GM12878 (cell line): ENCODE measurements around the gene ERCC1. TPM values are rescaled to one million over a fixed set of nuclear protein-coding genes. Genes with fewer than 3 reads are reported as not detected.

Experiments
- BRCA1 ChIP-seq: IDR thresholded peaks from 2 replicates; pipeline ENCODE4 v1.6.1; 2011; ENCODE audit warnings: low read depth, low read length, improper control_type of control experiment
- CBFB ChIP-seq: IDR thresholded peaks from 2 replicates; pipeline ENCODE4 v1.6.1; 2016; ENCODE audit warnings: antibody characterized with exemption, low read depth
- EED ChIP-seq: sonication (generic); IDR thresholded peaks from 2 replicates; pipeline ENCODE4 v1.6.1; 2016; ENCODE audit warnings: antibody characterized with exemption, low read depth
- ETV6 ChIP-seq, 2 experiments: fragments of 450-650 bp in 1 of 2; IDR thresholded peaks in 1 of 2; conservative IDR thresholded peaks in 1 of 2; 2 replicates each; pipeline ENCODE4 v1.6.1; 2014; ENCODE audit warnings: antibody characterized with exemption in 1 of 2, borderline replicate concordance in 1 of 2, low read depth in 1 of 2, mild to moderate bottlenecking in 1 of 2, moderate library complexity in 1 of 2
- MXI1 ChIP-seq: fragments of 150-350 bp; IDR thresholded peaks from 2 replicates; pipeline ENCODE4 v1.6.1; 2011; ENCODE audit warnings: low read depth, mild to moderate bottlenecking, inconsistent platforms, low read length, improper control_type of control experiment
- POLR2A ChIP-seq: IDR thresholded peaks from 2 replicates; pipeline ENCODE4 v1.6.1; 2011; ENCODE audit warnings: low read depth, mild to moderate bottlenecking, low read length
- RELA ChIP-seq: fragments of 450-650 bp; IDR thresholded peaks from 2 replicates; pipeline ENCODE4 v1.8.0; 2014; ENCODE audit warnings: borderline replicate concordance; ENCODE audit not compliant: partially characterized antibody
- SMC3 ChIP-seq: IDR thresholded peaks from 2 replicates; pipeline ENCODE4 v1.6.1; 2011; ENCODE audit warnings: low read length, improper control_type of control experiment, borderline replicate concordance
- SP1 ChIP-seq: IDR thresholded peaks from one replicate; pipeline ENCODE4 v1.6.1; 2011; ENCODE audit warnings: low read depth, low read length
- polyA plus RNA-seq, 11 experiments: library from polyadenylated mRNA; depleted of rRNA in 4 of 11; unstranded in 6 of 11; stranded (reverse) in 5 of 11; fragments of >200 nt; fragmentation: Nextera tagmentation in 4 of 11; fragmentation: Illumina TruSeq in 1 of 11; extraction: Ambion mirVana in 4 of 11; extraction: Trizol in 1 of 11; gene quantifications; 1 replicate in 1 of 11; 2 replicates in 10 of 11; pipeline versions ENCODE4 v1.2.1 to v1.2.3, GENCODE V29; 2011 to 2016; ENCODE audit warnings: inconsistent platforms in 2 of 11, missing spikeins in 2 of 11, low read depth in 1 of 11
- total RNA-seq, 4 experiments: library from RNA; depleted of rRNA in 3 of 4; stranded (reverse); fragments of >200 nt in 3 of 4; fragmentation: Illumina TruSeq in 1 of 4; extraction: Trizol in 1 of 4; gene quantifications; 2 replicates each; pipeline versions ENCODE4 v1.2.1 to v1.2.3, GENCODE V29; 2013 to 2021
- TF ChIP-seq, protein P1 (sequence below): fragments of 450-650 bp; conservative IDR thresholded peaks from 2 replicates; pipeline ENCODE4 v1.6.1; 2017; ENCODE audit warnings: mild to moderate bottlenecking, moderate library complexity

ERCC1 gene
- total and polyA plus RNA-seq, 10 of the 15 experiments (the other 5 are each of a cell fraction or from before 2014, with no cell fraction given), result 14.7 to 104 (median 61.1) TPM

DNA sequence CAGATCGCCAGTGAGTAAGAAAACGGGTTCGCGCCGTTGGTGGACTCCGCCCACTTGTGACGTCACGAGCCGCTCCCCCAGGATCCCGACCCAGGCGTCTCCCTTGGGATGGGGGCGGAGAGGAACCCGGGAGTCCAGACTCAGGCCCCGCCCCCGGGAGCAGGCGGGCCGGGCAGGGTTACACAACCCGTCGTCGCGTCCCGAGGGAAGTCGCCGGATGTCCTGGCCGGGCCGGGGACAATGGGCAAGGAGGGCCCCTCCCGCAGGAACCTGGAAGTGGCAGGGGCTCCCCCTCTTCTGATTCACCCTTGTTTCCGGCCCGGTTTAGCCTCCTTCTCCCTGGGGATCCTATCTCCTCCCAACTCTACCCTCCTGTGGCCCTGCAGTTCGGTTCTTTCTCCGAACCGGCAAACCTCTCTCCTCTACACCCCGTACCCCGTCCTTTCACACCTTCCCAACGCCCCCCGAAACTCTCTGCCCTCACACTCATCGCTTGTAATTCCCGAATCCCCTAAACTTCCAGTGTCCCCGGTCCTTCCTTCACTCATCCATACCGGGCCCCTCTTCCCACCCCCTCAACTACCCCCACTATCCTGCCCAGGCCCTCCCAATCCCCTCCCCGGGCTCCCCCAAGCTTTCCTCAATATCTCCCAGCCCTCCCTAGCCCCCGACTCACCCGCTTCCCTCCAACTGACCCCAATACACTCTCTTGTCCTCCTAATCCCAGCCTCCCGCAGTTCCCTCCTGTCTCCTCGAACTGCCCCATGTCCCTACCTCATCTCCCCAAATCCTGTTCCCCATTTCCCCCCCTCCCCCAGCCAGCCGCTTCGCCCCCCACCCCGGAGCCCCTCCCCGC lies 20.0 kb upstream of the ERCC1 start (continued):
- TF ChIP-seq SMC3 (no peak), SP1 (peak; percentile 7), ETV6 (conservative IDR thresholded peaks at IDR 0.05 in 1 of 2, IDR thresholded peaks at IDR 0.05 in 1 of 2; ENCODE audit: borderline replicate concordance in 1 of 2, low read depth in 1 of 2) (peak in 1 of 2 experiments; percentile 45; a peak in 2 of 4 replicates), EED (peak; percentile 97), POLR2A (no peak), MXI1 (peak; percentile 20; the same call in 1 of the 2 replicates), BRCA1 (peak; percentile 46; the same call in 1 of the 2 replicates), RELA (peak; percentile 68), CBFB (no peak)
- TF ChIP-seq, protein P1, sequence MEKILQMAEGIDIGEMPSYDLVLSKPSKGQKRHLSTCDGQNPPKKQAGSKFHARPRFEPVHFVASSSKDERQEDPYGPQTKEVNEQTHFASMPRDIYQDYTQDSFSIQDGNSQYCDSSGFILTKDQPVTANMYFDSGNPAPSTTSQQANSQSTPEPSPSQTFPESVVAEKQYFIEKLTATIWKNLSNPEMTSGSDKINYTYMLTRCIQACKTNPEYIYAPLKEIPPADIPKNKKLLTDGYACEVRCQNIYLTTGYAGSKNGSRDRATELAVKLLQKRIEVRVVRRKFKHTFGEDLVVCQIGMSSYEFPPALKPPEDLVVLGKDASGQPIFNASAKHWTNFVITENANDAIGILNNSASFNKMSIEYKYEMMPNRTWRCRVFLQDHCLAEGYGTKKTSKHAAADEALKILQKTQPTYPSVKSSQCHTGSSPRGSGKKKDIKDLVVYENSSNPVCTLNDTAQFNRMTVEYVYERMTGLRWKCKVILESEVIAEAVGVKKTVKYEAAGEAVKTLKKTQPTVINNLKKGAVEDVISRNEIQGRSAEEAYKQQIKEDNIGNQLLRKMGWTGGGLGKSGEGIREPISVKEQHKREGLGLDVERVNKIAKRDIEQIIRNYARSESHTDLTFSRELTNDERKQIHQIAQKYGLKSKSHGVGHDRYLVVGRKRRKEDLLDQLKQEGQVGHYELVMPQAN, result peak; percentile 60; the same call in 1 of the 2 replicates
